Activated T-cell treated with anti-CD3 and anti-CD28 coated beads, Interleukin-2, amount 50 U/mL, for 24 hours (primary cell): Measurements from ENCODE around the gene RDH16.
"Not testable (repeated sequence)": the region's sequence is repeated elsewhere in the genome, so short reads cannot be mapped to it uniquely, and the experiment has no call there.

Source experiments
- DNase-seq: peaks from one replicate; pipeline ENCODE4 v3.0.0-alpha.2; 2020
- H3K27ac Mint-ChIP-seq: 2 replicates; pipeline ENCODE4 v1.8.0; 2020; ENCODE audit warnings: mild to moderate bottlenecking, mixed read lengths
- H3K27me3 Mint-ChIP-seq: 2 replicates; pipeline ENCODE4 v1.8.0; 2020; ENCODE audit warnings: mixed read lengths
- H3K36me3 Mint-ChIP-seq: 2 replicates; pipeline ENCODE4 v1.8.0; 2020; ENCODE audit warnings: low read depth, mixed read lengths
- H3K4me1 Mint-ChIP-seq: 2 replicates; pipeline ENCODE4 v1.8.0; 2020; ENCODE audit warnings: low read depth, mixed read lengths
- H3K4me3 Mint-ChIP-seq: 2 replicates; pipeline ENCODE4 v1.8.0; 2020; ENCODE audit warnings: mild to moderate bottlenecking, moderate library complexity, mixed read lengths
- H3K9me3 Mint-ChIP-seq: 2 replicates; pipeline ENCODE4 v1.8.0; 2020; ENCODE audit warnings: mixed read lengths

Gene RDH16

DNA sequence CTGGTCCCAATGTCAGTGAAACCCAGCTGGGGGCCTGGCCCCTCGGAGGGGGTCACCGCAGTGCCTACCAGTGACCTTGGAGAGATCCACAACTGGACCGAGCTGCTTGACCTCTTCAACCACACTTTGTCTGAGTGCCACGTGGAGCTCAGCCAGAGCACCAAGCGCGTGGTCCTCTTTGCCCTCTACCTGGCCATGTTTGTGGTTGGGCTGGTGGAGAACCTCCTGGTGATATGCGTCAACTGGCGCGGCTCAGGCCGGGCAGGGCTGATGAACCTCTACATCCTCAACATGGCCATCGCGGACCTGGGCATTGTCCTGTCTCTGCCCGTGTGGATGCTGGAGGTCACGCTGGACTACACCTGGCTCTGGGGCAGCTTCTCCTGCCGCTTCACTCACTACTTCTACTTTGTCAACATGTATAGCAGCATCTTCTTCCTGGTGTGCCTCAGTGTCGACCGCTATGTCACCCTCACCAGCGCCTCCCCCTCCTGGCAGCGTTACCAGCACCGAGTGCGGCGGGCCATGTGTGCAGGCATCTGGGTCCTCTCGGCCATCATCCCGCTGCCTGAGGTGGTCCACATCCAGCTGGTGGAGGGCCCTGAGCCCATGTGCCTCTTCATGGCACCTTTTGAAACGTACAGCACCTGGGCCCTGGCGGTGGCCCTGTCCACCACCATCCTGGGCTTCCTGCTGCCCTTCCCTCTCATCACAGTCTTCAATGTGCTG is 38.0 kb upstream of the RDH16 start:
- H3K9me3 Mint-ChIP-seq = no peaks in the 10 kb centered on the region
- H3K4me3 Mint-ChIP-seq = no peak overlapping the region
- peaks cover 47% of the 10 kb centered on the region for H3K36me3 Mint-ChIP-seq
- DNase-seq = no peak
- peak overlapping the region; percentile 3 for H3K27ac Mint-ChIP-seq
- peaks cover 38% of the 10 kb centered on the region for H3K4me1 Mint-ChIP-seq
- H3K27me3 Mint-ChIP-seq = no peaks in the 10 kb centered on the region

DNA sequence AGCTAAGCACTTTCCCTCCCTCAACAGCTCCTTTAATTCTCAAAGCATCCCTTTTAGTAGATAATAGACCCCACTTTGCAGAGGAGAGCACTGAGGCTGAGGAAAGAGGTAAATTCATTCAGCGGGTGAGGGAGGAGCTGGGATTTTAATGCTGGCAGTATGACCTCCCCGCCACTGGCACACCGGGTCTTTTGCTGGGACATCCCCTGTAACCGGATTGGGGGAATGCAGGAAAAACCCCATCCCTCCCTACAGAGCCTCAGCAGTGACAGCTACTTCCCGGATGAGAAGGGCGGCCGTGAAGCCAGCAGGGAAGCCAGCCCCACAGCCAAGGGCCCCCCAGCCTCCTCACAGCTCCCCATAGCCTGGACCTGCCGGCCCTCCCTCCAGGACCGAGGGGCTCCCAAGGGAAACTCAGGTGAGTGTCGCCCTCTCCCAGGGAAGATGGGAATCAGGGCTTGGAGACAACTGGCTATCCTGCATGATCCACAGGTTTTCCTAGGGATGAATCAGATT is 36.9 kb upstream of the RDH16 start:
- peaks cover 39% of the 10 kb centered on the region for H3K36me3 Mint-ChIP-seq
- no peak for DNase-seq
- peaks cover 27% of the 10 kb centered on the region for H3K4me1 Mint-ChIP-seq
- H3K9me3 Mint-ChIP-seq = no peaks in the 10 kb centered on the region
- no peak overlapping the region for H3K27ac Mint-ChIP-seq
- H3K27me3 Mint-ChIP-seq = no peaks in the 10 kb centered on the region
- H3K4me3 Mint-ChIP-seq = no peak overlapping the region

DNA sequence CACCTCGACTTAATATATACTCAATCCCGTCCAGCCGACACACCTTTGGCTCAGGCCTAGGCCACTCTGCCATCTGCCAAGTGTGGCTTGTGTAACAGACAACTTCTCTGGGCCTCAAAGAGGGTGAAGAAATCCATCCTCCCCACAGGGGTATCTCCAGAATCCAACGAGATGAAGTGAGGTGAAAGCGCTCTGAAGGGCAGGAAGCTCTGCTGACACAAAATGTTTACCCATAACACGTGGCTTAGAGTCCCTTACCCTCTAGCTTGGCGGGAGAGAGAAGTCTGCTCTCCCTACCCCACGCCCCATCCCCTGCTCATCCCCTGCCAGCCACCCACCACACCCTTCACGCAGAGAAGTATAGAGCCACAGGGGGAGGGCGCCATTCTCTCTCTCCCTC is 35.9 kb upstream of the RDH16 start:
- Mint-ChIP-seq H3K4me3 (no peak overlapping the region), H3K27ac (no peak overlapping the region), H3K27me3 (no peaks in the 10 kb centered on the region), H3K4me1 (peaks cover 18% of the 10 kb centered on the region), H3K36me3 (peaks cover 31% of the 10 kb centered on the region), H3K9me3 (no peaks in the 10 kb centered on the region)
- DNase-seq = no peak

DNA sequence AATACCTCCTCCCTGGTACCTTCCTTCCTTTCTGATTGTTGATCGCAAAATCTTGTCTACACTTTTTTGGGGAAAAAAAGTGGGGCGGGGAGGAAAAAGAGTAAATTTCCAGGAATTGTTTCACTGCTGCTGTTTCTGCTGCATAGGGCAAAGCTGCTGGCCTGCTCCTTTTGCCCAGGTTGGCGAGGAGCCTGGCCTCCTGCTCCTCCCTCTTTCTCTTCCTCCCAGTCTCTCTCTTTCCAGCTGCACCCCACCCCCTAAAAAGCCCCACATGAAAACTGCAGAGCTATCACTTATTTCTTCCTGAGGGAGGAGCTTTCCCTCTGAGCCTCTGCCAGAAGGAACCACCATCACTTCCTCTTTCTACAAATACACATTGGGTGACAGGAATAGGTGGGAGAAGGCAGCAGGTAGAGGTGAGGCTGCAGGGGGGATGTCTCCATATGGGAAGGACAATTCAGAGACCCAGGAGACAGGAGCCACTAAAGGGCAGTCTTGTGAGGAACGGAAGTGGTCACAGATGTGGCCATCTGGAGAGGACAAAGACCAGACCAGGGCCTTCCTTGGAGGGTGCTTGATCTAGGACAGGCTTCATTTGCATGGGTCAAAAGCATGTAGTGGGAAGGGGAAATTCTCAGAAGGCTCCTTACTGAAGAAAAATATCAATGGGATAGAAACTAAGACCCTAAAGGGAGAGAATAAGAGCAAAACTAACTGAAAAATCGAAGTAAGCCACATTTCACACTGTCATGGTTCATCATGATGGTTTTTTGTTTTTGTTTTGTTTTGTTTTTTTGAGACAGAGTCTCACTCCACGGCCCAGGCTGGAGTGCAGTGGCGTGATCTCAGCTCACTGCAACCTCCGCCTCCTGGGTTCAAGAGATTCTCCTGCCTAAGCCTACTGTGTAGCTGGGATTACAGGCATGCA is 34.2 kb upstream of the RDH16 start:
- no peak for DNase-seq
- Mint-ChIP-seq H3K27ac (no peak overlapping the region), H3K4me3 (no peak overlapping the region), H3K9me3 (no peaks in the 10 kb centered on the region), H3K36me3 (peaks cover 14% of the 10 kb centered on the region), H3K4me1 (peaks cover 13% of the 10 kb centered on the region), H3K27me3 (no peaks in the 10 kb centered on the region)

DNA sequence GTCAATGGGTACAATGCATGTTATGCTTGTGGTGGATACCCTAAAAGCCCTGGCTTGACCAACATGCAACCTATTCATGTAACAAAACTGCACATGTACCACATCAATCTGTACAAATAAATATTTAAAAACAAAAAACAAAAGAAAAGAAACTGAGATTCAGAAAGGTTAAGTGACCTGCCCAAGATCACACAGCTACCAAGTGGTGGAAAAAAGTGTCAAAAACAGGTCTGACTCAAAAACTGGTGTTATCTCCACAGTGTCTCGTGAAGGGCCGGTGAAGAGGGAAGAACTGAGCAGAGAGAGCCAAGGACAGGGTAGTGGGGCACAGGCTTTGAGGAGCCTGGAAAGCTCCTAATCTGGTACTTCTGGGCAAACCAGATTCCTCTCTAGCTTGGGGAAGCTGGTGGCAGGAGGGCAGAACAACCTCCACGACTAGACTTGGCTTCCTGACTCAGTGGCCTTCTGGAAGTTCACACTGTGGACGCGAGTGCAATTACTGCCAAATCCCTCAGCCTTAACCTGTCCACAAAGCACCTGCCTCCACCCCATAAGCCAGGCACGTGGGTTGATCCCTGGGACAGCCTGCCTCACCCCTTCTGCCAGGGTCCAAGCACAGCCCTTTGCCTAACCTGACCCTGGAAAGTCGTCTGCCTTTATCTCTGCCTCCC is 33.4 kb upstream of the RDH16 start:
- H3K27ac Mint-ChIP-seq = no peak overlapping the region
- H3K36me3 Mint-ChIP-seq = peaks cover 6% of the 10 kb centered on the region
- H3K27me3 Mint-ChIP-seq = no peaks in the 10 kb centered on the region
- H3K4me1 Mint-ChIP-seq = peaks cover 14% of the 10 kb centered on the region
- H3K9me3 Mint-ChIP-seq = no peaks in the 10 kb centered on the region
- no peak for DNase-seq
- H3K4me3 Mint-ChIP-seq = no peak overlapping the region

DNA sequence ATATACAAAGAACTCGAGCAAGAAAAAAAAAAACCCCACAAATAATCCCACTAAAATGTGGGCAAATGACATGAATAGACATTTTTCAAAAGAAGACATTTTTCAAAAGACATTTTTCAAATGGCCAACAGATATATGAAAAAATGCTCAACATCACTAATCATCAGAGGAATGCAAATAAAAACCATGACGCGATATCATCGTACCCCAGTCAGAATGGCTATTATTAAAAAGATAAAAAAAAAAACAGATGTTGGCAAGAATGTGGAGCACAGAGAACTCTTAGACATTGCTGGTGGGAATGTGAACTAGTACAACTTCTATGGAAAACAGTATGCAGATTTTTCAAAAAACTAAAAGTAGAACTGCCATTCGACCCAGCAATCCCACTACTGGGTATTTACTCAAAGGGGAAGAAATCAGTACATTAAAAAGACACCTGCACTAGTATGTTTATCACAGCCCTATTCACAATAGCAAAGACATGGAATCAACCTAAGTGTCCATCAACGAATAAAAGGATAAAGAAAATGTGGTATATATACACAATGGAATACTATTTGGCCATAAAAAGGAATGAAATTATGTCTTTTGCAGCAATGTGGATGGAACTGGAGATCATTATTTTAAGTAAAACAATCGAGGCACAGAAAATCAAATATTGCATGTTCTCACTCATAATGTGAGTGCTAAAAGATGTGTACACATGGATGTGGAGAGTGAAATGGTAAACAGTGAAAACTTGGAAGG is 32.6 kb upstream of the RDH16 start:
- Mint-ChIP-seq H3K27ac (no peak overlapping the region), H3K4me3 (no peak overlapping the region), H3K27me3 (no peaks in the 10 kb centered on the region)

DNA sequence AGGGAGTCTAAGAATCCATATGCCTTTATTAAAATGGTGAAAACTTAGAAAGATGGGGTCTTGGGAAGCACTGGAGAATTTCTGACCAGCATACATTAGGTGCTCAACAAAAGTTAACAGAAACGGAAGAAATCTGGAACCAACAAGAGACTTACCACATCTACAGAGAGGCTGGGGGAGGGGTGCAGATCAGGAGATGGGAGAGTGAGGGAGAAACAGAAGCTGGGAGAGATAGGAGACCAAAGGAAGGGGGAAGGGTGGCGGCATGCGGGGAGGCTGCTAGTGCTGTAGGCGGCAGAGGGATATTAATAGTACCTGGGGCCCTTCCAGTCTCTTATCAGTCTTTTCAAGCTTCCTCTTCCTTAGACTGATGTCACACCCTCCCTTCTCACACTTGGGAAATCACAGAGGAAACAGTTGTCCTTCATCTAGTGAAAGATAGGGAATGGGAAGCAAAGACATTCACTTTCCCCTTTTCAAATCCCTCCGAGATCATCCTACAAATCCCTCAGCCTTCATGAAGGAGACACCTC is 30.9 kb upstream of the RDH16 start:
- DNase-seq = no peak
- Mint-ChIP-seq H3K36me3 (no peaks in the 10 kb centered on the region), H3K4me1 (peaks cover 15% of the 10 kb centered on the region), H3K9me3 (no peaks in the 10 kb centered on the region), H3K27ac (no peak overlapping the region), H3K27me3 (no peaks in the 10 kb centered on the region), H3K4me3 (no peak overlapping the region)

More for the DNA sequence above, 32.6 kb upstream of the RDH16 start:
- Mint-ChIP-seq H3K4me1 (peaks cover 15% of the 10 kb centered on the region), H3K9me3 (no peaks in the 10 kb centered on the region), H3K36me3 (no peaks in the 10 kb centered on the region)
- DNase-seq = no peak

DNA sequence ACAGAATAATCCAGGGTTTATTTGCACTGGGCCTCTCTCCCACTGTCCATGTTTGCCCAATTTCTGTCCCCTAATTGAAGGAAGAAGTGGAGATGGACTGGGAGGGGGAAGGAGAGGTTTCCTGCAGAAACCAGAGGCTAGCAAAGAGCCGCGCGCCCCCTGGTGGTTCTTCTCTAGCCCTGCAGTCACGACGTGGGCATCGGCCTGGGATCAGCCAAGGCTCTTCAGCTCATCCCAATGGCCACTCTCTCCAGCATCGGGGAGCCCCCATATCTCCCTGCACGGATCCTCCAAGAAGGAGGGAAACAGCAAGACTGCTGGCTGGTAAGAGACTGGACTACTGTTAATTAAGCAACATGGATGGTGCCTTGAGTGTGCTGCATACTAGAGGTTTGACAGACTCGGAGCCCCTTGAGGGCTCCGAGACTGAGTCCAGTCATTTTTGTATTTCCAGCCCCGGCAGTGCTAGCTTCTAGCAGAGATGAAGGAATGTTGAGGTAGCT is 30.2 kb upstream of the RDH16 start:
- Mint-ChIP-seq H3K36me3 (no peaks in the 10 kb centered on the region), H3K27ac (no peak overlapping the region), H3K27me3 (no peaks in the 10 kb centered on the region), H3K9me3 (no peaks in the 10 kb centered on the region), H3K4me3 (no peak overlapping the region), H3K4me1 (peaks cover 15% of the 10 kb centered on the region)
- peak; percentile 84 for DNase-seq

DNA sequence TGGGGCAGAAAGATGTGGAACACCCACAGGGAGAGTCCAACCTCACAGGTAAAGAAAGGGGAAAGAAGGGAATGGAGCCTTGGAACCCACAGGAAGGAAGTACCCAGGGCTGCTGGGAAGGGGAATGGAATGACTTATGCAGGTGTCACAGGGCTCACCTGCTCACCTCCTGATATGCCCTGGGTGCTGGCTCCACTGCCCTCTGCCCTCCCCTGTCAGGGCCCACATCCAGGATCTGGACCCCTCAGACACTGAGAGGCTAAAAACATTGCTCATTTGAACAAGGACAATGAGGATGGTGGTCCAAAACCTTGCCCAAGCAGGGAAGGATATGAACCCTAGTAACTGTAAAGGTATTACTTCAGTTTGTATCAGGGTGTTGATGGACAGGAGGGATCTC is 29.6 kb upstream of the RDH16 start:
- DNase-seq = no peak
- no peak overlapping the region for H3K27ac Mint-ChIP-seq
- peaks cover 15% of the 10 kb centered on the region for H3K4me1 Mint-ChIP-seq
- H3K9me3 Mint-ChIP-seq = no peaks in the 10 kb centered on the region
- H3K36me3 Mint-ChIP-seq = no peaks in the 10 kb centered on the region
- H3K4me3 Mint-ChIP-seq = no peak overlapping the region
- no peaks in the 10 kb centered on the region for H3K27me3 Mint-ChIP-seq

DNA sequence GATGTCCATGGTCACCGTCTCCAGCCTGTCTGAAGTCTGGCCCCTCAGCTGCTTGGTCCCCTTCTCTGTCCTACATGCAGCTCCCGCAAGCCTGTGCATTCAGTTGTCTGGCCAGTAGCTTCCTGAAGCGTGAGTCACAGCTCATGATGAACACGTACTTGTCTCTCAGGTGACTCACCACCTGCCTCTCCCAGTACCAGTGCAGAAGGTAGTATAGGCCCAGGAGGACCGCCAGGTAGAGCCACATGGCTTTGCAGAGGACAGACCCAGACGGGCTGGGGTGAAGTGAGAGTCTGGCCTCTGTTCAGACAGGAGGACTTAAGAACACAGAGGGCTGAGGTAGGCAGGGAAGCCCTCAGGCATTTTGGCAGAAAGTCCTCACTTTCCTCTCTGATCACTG is 28.3 kb upstream of the RDH16 start:
- not testable (repeated sequence) for H3K27ac Mint-ChIP-seq, H3K4me3 Mint-ChIP-seq

DNA sequence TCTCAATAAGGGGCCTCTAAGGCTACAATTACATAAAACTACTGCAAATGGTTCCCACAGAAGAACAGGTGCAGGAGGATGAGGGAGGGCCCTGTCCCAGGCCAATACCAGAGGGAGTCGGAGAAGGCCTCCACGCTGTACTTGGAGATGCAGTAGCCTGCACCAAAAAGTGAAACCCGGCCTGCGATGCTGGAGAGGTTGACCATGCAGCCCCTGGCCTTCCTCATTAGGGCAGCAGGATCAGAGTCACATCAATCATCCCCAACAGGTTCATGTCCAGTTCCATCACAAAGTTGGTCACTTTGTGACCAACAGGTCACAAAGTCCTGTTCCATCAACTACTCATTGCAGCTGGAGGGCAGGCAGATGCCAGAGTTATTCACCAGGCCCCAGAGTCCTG is 26.0 kb upstream of the RDH16 start:
- Mint-ChIP-seq H3K27me3 (no peaks in the 10 kb centered on the region), H3K4me1 (peaks cover 8% of the 10 kb centered on the region), H3K36me3 (no peaks in the 10 kb centered on the region), H3K27ac (no peak overlapping the region), H3K4me3 (no peak overlapping the region), H3K9me3 (no peaks in the 10 kb centered on the region)
- DNase-seq = no peak

More for the DNA sequence above, 28.3 kb upstream of the RDH16 start:
- not testable (repeated sequence) for DNase-seq, H3K27me3 Mint-ChIP-seq, H3K4me1 Mint-ChIP-seq, H3K9me3 Mint-ChIP-seq, H3K36me3 Mint-ChIP-seq

DNA sequence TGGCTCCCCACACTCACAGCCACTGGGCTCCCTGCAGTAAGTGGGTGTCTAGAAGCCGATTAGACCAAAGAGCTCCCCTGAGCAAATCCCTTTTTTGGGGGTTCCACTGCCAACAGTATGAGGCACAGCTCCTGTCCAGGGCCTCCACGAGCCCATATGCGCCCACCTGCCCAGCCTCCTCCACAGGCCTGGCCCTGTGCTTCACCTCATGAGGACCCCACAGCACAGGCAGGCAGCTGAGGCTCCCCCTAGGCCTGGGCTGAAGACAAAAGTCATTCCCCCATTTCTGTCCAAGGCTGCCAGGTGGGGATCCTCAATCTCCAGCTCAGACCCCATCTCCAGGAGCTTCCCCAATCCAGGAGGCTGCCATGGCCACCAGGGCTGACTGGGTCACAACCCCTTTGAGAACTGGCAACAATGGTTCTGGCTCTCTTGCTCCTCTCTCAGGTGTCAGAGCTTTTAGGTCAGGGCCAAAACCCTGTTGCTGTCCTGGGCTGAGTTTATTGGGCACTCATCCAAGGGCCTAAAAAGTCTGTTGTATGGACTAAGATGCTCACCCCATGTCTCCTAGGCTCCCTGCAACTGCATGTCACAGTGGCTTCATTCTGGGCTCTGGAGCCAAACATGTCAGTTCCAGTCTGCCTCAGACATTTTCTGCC is 25.3 kb upstream of the RDH16 start:
- not testable (repeated sequence) for H3K27ac Mint-ChIP-seq, H3K9me3 Mint-ChIP-seq, H3K36me3 Mint-ChIP-seq, DNase-seq, H3K4me3 Mint-ChIP-seq, H3K4me1 Mint-ChIP-seq, H3K27me3 Mint-ChIP-seq

DNA sequence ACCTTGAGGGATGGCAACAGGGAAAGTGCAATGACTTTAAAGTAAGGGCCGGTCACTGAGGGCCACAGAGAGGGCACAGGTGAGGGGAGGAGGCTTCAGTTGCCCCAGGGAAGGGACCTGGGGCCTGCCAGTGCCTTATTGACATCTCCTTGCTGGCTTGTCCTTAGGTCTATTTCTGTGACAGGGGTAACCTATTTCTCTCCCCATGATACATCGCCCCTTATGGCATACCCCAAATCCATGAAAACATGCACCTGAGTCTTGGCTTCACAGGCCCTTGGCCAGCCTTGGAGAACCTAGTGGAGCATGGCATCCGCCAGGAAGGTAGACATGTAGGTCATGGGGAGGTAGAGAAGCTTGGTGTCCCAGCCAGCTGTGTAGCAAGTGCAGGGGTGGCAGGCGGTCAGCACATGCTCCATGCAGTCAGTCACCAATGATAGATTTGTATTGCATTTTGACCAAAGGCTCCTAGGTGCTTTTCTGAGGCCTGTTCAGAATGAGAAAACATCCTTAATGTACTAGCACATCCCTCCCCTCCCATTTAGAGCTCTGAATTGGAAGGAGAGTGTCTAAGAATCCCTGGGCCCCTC is 23.6 kb upstream of the RDH16 start:
- no peaks in the 10 kb centered on the region for H3K36me3 Mint-ChIP-seq
- H3K27ac Mint-ChIP-seq = no peak overlapping the region
- H3K27me3 Mint-ChIP-seq = no peaks in the 10 kb centered on the region
- peaks cover 2% of the 10 kb centered on the region for H3K4me1 Mint-ChIP-seq
- DNase-seq = no peak
- H3K9me3 Mint-ChIP-seq = no peaks in the 10 kb centered on the region
- no peak overlapping the region for H3K4me3 Mint-ChIP-seq
